Measurements from ENCODE around the gene PCDH11X. TPM values are rescaled to one million over a fixed set of nuclear protein-coding genes. Genes with fewer than 3 reads are reported as not detected.
"Not testable (repeated sequence)": the region's sequence is repeated elsewhere in the genome, so short reads cannot be mapped to it uniquely, and the experiment has no call there.

Gene PCDH11X, protein sequence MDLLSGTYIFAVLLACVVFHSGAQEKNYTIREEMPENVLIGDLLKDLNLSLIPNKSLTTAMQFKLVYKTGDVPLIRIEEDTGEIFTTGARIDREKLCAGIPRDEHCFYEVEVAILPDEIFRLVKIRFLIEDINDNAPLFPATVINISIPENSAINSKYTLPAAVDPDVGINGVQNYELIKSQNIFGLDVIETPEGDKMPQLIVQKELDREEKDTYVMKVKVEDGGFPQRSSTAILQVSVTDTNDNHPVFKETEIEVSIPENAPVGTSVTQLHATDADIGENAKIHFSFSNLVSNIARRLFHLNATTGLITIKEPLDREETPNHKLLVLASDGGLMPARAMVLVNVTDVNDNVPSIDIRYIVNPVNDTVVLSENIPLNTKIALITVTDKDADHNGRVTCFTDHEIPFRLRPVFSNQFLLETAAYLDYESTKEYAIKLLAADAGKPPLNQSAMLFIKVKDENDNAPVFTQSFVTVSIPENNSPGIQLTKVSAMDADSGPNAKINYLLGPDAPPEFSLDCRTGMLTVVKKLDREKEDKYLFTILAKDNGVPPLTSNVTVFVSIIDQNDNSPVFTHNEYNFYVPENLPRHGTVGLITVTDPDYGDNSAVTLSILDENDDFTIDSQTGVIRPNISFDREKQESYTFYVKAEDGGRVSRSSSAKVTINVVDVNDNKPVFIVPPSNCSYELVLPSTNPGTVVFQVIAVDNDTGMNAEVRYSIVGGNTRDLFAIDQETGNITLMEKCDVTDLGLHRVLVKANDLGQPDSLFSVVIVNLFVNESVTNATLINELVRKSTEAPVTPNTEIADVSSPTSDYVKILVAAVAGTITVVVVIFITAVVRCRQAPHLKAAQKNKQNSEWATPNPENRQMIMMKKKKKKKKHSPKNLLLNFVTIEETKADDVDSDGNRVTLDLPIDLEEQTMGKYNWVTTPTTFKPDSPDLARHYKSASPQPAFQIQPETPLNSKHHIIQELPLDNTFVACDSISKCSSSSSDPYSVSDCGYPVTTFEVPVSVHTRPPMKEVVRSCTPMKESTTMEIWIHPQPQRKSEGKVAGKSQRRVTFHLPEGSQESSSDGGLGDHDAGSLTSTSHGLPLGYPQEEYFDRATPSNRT (N-terminal part only)
- 0.05 TPM for total RNA-seq
- long read RNA-seq = 0 reads

DNA sequence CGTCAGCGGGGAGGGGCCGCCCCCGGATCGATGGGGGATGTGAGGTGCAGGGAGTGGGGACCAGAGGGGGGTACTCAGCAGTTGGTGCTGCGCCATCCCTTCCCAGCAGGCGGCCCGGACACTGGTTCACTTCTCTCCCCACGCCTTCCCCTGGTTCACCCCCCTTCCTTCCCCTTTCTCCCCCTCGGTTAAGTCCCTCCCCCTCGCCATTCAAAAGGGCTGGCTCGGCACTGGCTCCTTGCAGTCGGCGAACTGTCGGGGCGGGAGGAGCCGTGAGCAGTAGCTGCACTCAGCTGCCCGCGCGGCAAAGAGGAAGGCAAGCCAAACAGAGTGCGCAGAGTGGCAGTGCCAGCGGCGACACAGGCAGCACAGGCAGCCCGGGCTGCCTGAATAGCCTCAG lies at the start of gene PCDH11X:
PCDH11X (plus strand) TSS at position 241 of the 400 bp plus-strand sequence. CDS start 56,130 bp downstream, outside the sequence.
- ATAC-seq; DNase-seq (ENCODE audit: missing footprints); intact Hi-C loops (cut with DNase I): not testable (repeated sequence)

DNA sequence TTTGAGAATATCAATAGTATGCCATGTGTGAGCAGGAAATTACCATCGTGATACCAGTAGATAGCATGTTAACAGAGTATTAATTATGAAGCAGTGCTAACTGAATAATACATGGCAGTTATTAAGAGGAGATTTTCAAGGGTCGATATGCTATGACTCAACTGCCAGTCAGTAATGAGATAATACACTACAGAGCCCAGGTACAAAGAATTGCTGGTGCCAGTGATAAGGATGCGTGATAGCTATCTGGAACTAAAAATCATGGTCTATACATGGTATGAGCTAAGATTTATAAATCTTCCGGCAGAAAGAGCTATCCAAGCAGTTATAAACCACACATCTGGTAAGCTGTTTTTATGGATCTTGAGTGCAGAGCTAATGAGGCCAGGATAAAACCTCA lies 31.7 kb upstream of the PCDH11X start:
- ATAC-seq; DNase-seq (ENCODE audit: missing footprints); intact Hi-C loops (cut with DNase I): not testable (repeated sequence)

DNA sequence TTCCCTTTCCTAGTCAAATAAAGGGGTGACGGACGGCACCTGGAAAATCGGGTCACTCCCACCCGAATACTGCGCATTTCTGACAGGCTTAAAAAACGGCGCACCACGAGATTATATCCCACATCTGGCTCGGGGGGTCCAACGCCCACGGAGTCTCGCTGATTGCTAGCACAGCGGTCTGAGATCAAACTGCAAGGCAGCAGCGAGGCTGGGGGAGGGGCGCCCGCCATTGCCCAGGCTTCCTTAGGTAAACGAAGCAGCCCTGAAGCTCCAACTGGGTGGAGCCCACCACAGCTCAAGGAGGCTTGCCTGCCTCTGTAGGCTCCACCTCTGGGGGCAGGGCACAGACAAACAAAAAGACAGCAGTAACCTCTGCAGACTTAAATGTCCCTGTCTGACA lies 26.2 kb upstream of the PCDH11X start:
- DNase-seq (ENCODE audit: missing footprints); ATAC-seq; intact Hi-C loops (cut with DNase I): not testable (repeated sequence)

DNA sequence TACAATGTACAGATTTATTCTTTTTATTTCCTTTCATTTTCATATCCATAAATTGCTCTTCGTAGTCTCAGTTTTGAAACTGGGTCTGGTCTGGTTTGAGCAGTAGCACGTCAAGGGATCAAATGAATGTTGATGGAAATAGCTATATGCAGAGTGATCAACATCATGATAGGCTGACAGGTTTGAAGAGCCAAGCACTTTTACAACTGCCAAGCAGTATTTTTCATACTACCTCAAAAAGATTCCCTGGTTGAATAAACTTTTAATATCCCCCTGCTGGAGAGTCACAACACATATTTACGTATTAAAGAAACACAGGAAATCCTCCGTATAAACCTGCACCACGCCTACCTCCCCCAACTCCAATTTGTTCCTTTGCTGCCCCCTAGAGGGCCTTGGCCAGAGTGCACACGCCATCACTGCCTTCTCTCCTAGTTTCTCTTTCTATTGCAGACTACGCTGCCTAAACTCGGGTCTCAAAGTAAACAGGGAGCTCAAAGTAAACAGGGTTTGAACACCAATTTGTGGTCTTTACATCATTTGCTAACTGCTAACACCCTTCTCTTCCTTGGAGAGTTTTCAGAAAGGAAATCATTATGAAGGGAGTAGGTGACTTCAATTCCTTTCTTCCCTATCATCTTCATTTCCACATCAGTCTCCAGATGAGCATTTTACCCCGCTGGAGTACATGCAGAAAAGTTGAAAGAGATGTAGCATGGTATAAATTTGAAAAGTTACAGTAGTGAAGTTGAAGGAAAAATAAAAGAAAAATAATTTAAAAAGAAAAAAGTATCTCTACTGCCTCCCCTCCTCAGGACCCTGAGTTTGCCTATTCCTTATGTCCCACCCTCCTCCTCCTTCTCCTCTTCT lies 8.3 kb upstream of the PCDH11X start:
- ATAC-seq = peak; percentile 46
- DNase-seq (ENCODE audit: missing footprints); intact Hi-C loops (cut with DNase I): not testable (repeated sequence)

DNA sequence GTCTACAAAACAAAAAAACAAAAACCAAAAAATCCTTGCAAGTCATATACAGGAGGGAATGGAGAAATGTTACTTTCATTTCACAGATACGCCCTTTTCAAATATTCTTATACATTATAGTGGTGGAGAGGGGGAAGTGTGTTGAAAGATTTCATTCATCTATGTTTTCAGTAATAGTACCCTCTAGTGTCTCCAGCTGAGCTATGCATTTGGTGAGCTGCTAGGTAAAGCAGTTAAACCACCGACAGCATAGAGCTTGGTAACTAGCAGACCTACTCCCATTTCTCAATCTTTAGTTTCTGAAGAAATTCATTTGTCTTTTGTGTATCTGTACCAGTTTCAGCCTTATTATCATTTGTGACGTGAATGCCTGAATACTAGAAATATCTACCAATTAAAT lies 5.2 kb upstream of the PCDH11X start:
- DNase-seq (ENCODE audit: missing footprints); intact Hi-C loops (cut with DNase I); ATAC-seq: not testable (repeated sequence)

DNA sequence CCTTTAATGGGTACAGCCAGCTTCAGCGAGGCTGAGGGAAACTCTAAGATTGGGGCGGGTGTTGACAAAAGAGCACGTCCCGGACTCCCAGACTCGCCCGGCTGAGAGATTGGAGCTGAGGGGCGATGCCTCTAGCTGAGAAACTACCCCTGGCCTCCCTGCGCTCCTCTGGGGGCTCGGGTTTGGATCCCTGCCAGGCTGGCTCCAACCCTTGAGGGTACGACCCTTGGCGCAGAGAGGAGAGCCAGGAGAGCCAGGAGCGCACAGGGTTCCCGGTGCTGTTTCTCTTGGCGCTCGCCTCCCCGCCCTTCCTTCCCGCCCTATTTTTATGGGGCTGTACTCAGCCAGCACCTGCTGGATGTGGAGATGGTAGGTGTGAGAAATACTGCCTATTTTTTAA lies 833 bp downstream of the PCDH11X start:
- DNase-seq (ENCODE audit: missing footprints); ATAC-seq; intact Hi-C loops (cut with DNase I): not testable (repeated sequence)

DNA sequence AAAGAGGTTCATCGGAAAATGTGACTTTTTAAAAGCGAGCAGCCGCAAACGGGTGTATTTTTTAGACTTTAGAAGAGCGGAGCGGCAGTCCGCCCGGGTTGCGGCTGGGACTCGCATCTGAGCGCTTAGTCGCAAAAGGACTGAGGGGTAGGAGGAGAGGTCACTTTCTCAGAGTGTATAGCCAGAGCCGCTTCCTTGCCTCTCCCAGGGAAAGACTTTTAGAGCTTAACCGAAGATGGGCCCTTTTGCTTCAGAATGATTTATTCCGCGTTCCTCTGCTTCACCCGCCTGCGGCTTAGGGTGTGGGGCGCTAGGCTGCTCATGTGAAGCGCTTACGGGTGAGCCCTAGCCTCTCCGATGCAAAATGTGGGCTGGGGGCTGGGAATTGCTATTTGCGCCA lies 1.5 kb downstream of the PCDH11X start:
- peak; percentile 27 for DNase-seq (ENCODE audit: missing footprints)
- intact Hi-C loops (cut with DNase I); ATAC-seq: not testable (repeated sequence)

DNA sequence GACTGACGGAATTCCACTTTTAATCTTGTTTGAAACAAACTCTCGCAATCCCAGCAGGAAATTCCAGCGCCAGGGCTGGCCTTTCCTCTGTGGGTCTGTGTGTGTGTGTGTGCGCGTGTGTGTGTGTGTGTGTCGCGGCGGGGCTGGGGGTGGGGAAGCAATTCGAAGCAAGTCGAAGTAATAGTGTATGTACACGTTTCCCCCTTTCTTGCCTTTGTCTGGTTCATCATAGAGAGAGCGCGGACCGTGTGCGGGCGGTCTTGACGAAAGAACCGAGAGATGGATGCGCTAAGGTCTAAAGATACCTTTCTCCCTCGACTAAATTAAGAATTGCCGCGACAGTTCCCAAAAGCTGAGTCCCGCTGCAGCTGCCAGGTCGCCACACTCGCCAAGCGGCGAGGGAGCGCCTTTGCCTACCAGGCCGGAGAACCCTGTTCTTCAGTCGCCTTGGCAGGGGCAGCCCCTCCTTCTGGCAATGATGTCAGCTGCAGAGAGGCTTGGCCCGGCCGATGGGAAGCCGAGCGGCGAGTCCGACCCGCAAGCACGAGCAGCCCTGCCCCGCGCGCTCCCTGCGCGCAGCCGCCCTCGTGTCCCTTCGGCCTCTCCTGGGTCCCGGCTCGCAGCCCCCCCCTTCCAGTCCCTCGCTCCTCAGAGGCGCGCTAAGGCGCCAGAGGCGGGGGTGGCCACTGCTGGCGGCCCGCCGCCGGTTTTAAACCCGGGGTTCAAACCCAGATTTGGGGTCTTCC lies 2.6 kb downstream of the PCDH11X start:
- ATAC-seq; DNase-seq (ENCODE audit: missing footprints); intact Hi-C loops (cut with DNase I): not testable (repeated sequence)

DNA sequence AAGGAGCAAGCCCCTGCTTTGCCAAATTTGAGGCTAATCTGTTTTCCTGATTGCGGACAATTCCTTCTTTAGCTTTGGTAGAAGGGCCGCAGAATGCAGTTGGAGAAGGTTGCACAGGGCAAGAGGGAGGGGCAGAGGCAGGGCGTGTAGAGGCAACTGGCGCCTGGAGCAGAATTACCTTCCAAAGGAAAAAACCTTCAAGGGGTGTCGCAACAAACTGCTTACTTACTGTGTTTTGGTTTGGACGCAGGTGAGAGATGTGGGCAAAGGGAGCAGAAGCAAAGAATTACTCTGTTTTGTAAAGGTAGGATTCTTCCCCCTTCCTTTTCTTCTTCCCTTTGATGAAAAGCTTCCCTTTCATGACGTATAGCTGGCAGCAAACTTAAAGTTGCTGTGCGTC lies 3.6 kb downstream of the PCDH11X start:
- ATAC-seq; DNase-seq (ENCODE audit: missing footprints); intact Hi-C loops (cut with DNase I): not testable (repeated sequence)

DNA sequence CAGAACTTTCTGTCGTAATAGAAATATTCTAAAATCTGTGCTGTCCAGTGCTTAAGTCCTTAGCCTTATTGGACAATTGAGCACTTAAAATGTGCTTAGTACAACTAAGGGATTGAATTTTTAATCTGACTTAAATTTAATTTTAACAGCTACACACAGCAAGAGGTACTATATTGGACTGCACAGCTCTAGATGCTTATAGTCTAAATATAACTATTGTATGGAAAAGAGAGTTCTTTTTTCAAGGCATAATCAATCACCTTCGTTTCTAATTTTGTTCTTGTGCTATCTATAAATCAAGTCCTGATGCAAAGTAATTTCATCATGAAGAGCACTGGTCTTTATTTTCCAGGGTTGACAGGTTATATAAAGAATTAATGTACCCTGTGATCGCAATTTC lies 38.4 kb downstream of the PCDH11X start:
- DNase-seq (ENCODE audit: missing footprints); ATAC-seq; intact Hi-C loops (cut with DNase I): not testable (repeated sequence)

DNA sequence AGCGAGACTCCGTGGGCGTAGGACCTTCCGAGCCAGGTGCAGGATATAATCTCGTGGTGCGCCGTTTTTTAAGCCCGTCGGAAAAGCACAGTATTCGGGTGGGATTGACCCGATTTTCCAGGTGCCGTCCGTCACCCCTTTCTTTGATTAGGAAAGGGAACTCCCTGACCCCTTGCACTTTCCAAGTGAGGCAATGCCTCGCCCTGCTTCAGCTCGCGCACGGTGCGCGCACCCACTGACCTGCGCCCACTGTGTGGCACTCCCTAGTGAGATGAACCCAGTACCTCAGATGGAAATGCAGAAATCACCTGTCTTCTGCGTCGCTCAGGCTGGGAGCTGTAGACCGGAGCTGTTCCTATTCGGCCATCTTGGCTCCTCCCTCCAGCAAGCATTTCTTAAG lies 46.1 kb downstream of the PCDH11X start:
- intact Hi-C loops (cut with DNase I); DNase-seq (ENCODE audit: missing footprints); ATAC-seq: not testable (repeated sequence)
